Vagina (tissue), 2 donors: ENCODE data around the gene ZNF516.

Experiments
- CTCF ChIP-seq, 3 experiments: fragments of 450-650 bp in 2 of 3; fragments of 200-600 bp in 1 of 3; sonication (generic) in 1 of 3; IDR thresholded peaks; one replicate each; pipeline ENCODE4 v1.5.1; 2017 to 2019; ENCODE audit warnings: antibody characterized with exemption in 3 of 3, mild to moderate bottlenecking in 2 of 3, moderate library complexity in 2 of 3
- POLR2A ChIP-seq, 2 donors: fragments of 450-650 bp; IDR thresholded peaks; one replicate each; pipeline ENCODE4 v1.6.1; 2017; ENCODE audit warnings: antibody characterized with exemption in 2 of 2, mild to moderate bottlenecking in 2 of 2, moderate library complexity in 2 of 2
- POLR2AphosphoS5 ChIP-seq, 2 donors: sonication (generic); formaldehyde crosslinking; IDR thresholded peaks; one replicate each; pipeline ENCODE4 v1.9.0; 2017; ENCODE audit warnings: antibody characterized with exemption in 2 of 2, mild to moderate bottlenecking in 2 of 2, low read depth in 1 of 2; ENCODE audit not compliant: insufficient read depth in 1 of 2

- no peak for TF ChIP-seq CTCF (IDR thresholded peaks at IDR 0.05)
- TF ChIP-seq POLR2A (IDR thresholded peaks at IDR 0.05) = no peak
- TF ChIP-seq POLR2AphosphoS5 (IDR thresholded peaks at IDR 0.05; ENCODE audit: insufficient read depth in 1 of 2, low read depth in 1 of 2) = no peak
Observed at GRCh38 chr18:76437011-76437410, 58.0 kb downstream of the ZNF516 start.
